Endothelial cell of umbilical vein (primary cell): ENCODE results near the gene ATF6B. TPM values are rescaled to one million over a fixed set of nuclear protein-coding genes. Genes with fewer than 3 reads are reported as not detected.

Source experiments
- BruUV-seq: library from RNA; stranded (reverse); fragments of 400-500 nt; replicated peaks from 2 replicates; lab custom pipeline; 2021; lab: Mats Ljungman, UMichigan
- CTCF ChIA-PET: fragments of 300-600, 350-600 bp; sonication (Branson Sonifier 250); formaldehyde crosslinking; loops from one replicate; lab custom pipeline; 2021; ENCODE audit warnings: antibody characterized with exemption, inconsistent platforms; lab: Charles Lee
- POLR2A ChIA-PET: fragments of 300-600, 350-600 bp; sonication (Branson Sonifier 250); formaldehyde crosslinking; loops from one replicate; lab custom pipeline; 2021; ENCODE audit warnings: antibody characterized with exemption, inconsistent platforms; lab: Charles Lee
- DNase-seq: peaks from one replicate; pipeline ENCODE4 v3.0.0-alpha.2; 2011; ENCODE audit warnings: low read depth, low spot score
- FAIRE-seq: peaks from 2 replicates; lab custom pipeline; 2011; peaks lifted over from hg19 to GRCh38; lab: Jason Lieb, UNC
- H2AFZ ChIP-seq: 2 replicates; pipeline ENCODE4 v1.6.0; 2012; ENCODE audit warnings: low read depth, low read length, control low read depth, inconsistent platforms
- H3K27ac ChIP-seq: 2 replicates; pipeline ENCODE4 v1.5.1; 2011; ENCODE audit warnings: low read depth, mild to moderate bottlenecking, control low read depth, low read length, moderate library complexity; ENCODE audit not compliant: insufficient read depth
- H3K27me3 ChIP-seq, 2 experiments: 2 replicates each; pipeline versions ENCODE4 v1.6.0 to v1.6.1; 2011; ENCODE audit warnings: low read length in 2 of 2, mixed read lengths in 1 of 2; ENCODE audit not compliant: control insufficient read depth in 2 of 2, insufficient read depth in 2 of 2
- H3K36me3 ChIP-seq, 2 experiments: 2 replicates in 1 of 2; 3 replicates in 1 of 2; pipeline ENCODE4 v1.5.1; 2011; ENCODE audit warnings: low read length in 2 of 2, mild to moderate bottlenecking in 1 of 2, moderate library complexity in 1 of 2; ENCODE audit not compliant: control insufficient read depth in 2 of 2, insufficient read depth in 2 of 2; ENCODE audit errors: extremely low read depth in 1 of 2
- H3K4me1 ChIP-seq: 3 replicates; pipeline ENCODE4 v1.5.1; 2011; ENCODE audit warnings: mild to moderate bottlenecking, low read length; ENCODE audit not compliant: control insufficient read depth, insufficient read depth; ENCODE audit errors: extremely low read depth
- H3K4me2 ChIP-seq: 2 replicates; pipeline ENCODE4 v1.6.1; 2011; ENCODE audit warnings: low read length, control low read depth, mixed read lengths; ENCODE audit not compliant: insufficient read depth
- H3K4me3 ChIP-seq, 3 experiments: fragments of 200-600 bp in 1 of 3; sonication (generic), shearing (Covaris generic) in 1 of 3; replicated peaks in 1 of 3; 2 replicates each; pipeline ENCODE4 v1.5.1; 2011 to 2016; ENCODE audit warnings: control low read depth in 3 of 3, low read length in 3 of 3, mild to moderate bottlenecking in 2 of 3, inconsistent platforms in 1 of 3, low read depth in 1 of 3, moderate library complexity in 1 of 3; ENCODE audit not compliant: insufficient read depth in 1 of 3
- H3K79me2 ChIP-seq: 2 replicates; pipeline ENCODE4 v1.6.0; 2012; ENCODE audit warnings: low read length, inconsistent platforms; ENCODE audit not compliant: control insufficient read depth, insufficient read depth
- H3K9ac ChIP-seq: replicated peaks from 2 replicates; pipeline ENCODE3; 2011; ENCODE audit warnings: low read length, control low read depth; ENCODE audit not compliant: insufficient read depth; ENCODE audit errors: extremely low read depth
- H3K9me1 ChIP-seq: replicated peaks from 3 replicates; pipeline ENCODE4 v1.6.0; 2011; ENCODE audit warnings: mild to moderate bottlenecking, low read length; ENCODE audit not compliant: control insufficient read depth, insufficient read depth; ENCODE audit errors: extremely low read depth
- H3K9me3 ChIP-seq: replicated peaks from 2 replicates; pipeline ENCODE4 v1.5.1; 2012; ENCODE audit warnings: low read length, inconsistent platforms; ENCODE audit not compliant: control insufficient read depth, insufficient read depth
- H4K20me1 ChIP-seq: replicated peaks from 2 replicates; pipeline ENCODE3; 2011; ENCODE audit warnings: mild to moderate bottlenecking, low read length; ENCODE audit not compliant: control insufficient read depth, insufficient read depth; ENCODE audit errors: extremely low read depth
- CTCF ChIP-seq, 2 donors: IDR thresholded peaks; 1 replicate in 1 of 2; 2 replicates in 1 of 2; pipeline ENCODE4 v1.5.1; 2011; ENCODE audit warnings: low read length in 2 of 2, mild to moderate bottlenecking in 2 of 2, moderate library complexity in 2 of 2, control low read depth in 1 of 2, inconsistent platforms in 1 of 2, low read depth in 1 of 2; ENCODE audit not compliant: insufficient read depth in 1 of 2; ENCODE audit errors: extremely low read depth in 1 of 2
- EZH2 ChIP-seq: IDR thresholded peaks from 2 replicates; pipeline ENCODE4 v1.6.1; 2012; ENCODE audit warnings: borderline replicate concordance, low read depth, mild to moderate bottlenecking, moderate library complexity, low read length, inconsistent platforms; ENCODE audit not compliant: severe bottlenecking
- FOS ChIP-seq: IDR thresholded peaks from 2 replicates; pipeline ENCODE4 v1.6.1; 2011; ENCODE audit warnings: mild to moderate bottlenecking, low read length, moderate library complexity, borderline replicate concordance; ENCODE audit not compliant: insufficient read depth
- GATA2 ChIP-seq: IDR thresholded peaks from 2 replicates; pipeline ENCODE4 v1.7.0; 2011; ENCODE audit warnings: low read depth, mild to moderate bottlenecking, moderate library complexity, mixed read lengths, low read length; ENCODE audit not compliant: insufficient read length, insufficient read depth
- JUN ChIP-seq: IDR thresholded peaks from 2 replicates; pipeline ENCODE4 v1.6.1; 2011; ENCODE audit warnings: borderline replicate concordance, low read depth; ENCODE audit not compliant: insufficient read length, insufficient read depth
- MAX ChIP-seq: IDR thresholded peaks from 2 replicates; pipeline ENCODE4 v1.6.1; 2011; ENCODE audit not compliant: insufficient read depth, insufficient read length
- MYC ChIP-seq: IDR thresholded peaks from one replicate; pipeline ENCODE4 v1.6.1; 2011; ENCODE audit warnings: mild to moderate bottlenecking, low read depth, low read length
- POLR2A ChIP-seq: IDR thresholded peaks from 2 replicates; pipeline ENCODE4 v1.6.1; 2012; ENCODE audit warnings: low read depth, mild to moderate bottlenecking, control low read depth, low read length
- POLR2AphosphoS5 ChIP-seq: IDR thresholded peaks from 2 replicates; pipeline ENCODE4 v1.6.1; 2012; ENCODE audit warnings: low read depth, mild to moderate bottlenecking, control low read depth, low read length, moderate library complexity; ENCODE audit not compliant: insufficient read depth
- dilution Hi-C: fragments of 300-500 bp; cut with MboI; formaldehyde crosslinking; loops from one replicate; pipeline ENCODE4 v1.15.0; 2019; ENCODE audit warnings: low sequenced_read_pairs; ENCODE audit not compliant: extremely low pct_ligation_motif_present
- intact Hi-C: fragments of 100-400 bp; cut with micrococcal nuclease; formaldehyde crosslinking; loops from one replicate; pipeline ENCODE4 v1.10.0; 2022
- polyA plus RNA-seq, 4 experiments: library from polyadenylated mRNA; depleted of rRNA in 3 of 4; stranded (reverse) in 3 of 4; unstranded in 1 of 4; fragments of >200 nt; gene quantifications; 2 replicates each; pipeline versions ENCODE4 v1.2.1 to v1.2.3, GENCODE V29; 2011 to 2012; ENCODE audit warnings: missing spikeins in 1 of 4
- total RNA-seq: library from RNA; stranded (reverse); gene quantifications from 2 replicates; pipeline ENCODE4 v1.2.3, GENCODE V29; 2021

The ATF6B gene
- total and polyA plus RNA-seq, 2 donors (not counting 3 experiments of a cell fraction or from before 2014, with no cell fraction given): 106 to 115 TPM

GRCh38 chr6:32088487-32089049 is 39.5 kb downstream of the ATF6B start:
- CTCF ChIA-PET: interaction anchor here (1.0 to 1.8 kb wide), 6 partner anchors 13 to 612 kb away, joined by 3 to 7 read pairs (median 5); no protein-coding TSS in a partner anchor
- no peak overlapping the region for H3K4me2 ChIP-seq
- DNase-seq (no peak), FAIRE-seq (no peak)
- H4K20me1 ChIP-seq: no peaks in the 10 kb centered on the region
- dilution Hi-C loops: no loop called here
- no peak overlapping the region for H3K9ac ChIP-seq
- no peak overlapping the region for H3K27ac ChIP-seq
- H3K4me1 ChIP-seq: no peaks in the 10 kb centered on the region
- BruUV-seq: no TSS peak
- no peak overlapping the region for H2AFZ ChIP-seq
- TF ChIP-seq POLR2AphosphoS5 (no peak), MYC (no peak), EZH2 (no peak), FOS (no peak), CTCF (IDR thresholded peaks at IDR 0.05; ENCODE audit: extremely low read depth in 1 of 2, insufficient read depth in 1 of 2, low read depth in 1 of 2, low read length in 2 of 2) (no peak), GATA2 (no peak), JUN (no peak), POLR2A (no peak), MAX (no peak)
- intact Hi-C loops: no loop called here
- H3K79me2 ChIP-seq: no peaks in the 10 kb centered on the region
- peaks cover 15 to 28% of the 10 kb centered on the region in 2 experiments for H3K27me3 ChIP-seq
- no peak overlapping the region for H3K4me3 ChIP-seq
- POLR2A ChIA-PET: no interaction called here
- H3K9me3 ChIP-seq: no peaks in the 10 kb centered on the region
- H3K36me3 ChIP-seq: no peaks in the 10 kb centered on the region
- H3K9me1 ChIP-seq: no peaks in the 10 kb centered on the region
